Vagina (tissue), 2 donors: ENCODE measurements around the gene TMTC2.
"Not testable (repeated sequence)": the region's sequence is repeated elsewhere in the genome, so short reads cannot be mapped to it uniquely, and the experiment has no call there.

Experiments
- CTCF ChIP-seq, 3 experiments: fragments of 450-650 bp in 2 of 3; fragments of 200-600 bp in 1 of 3; sonication (generic) in 1 of 3; IDR thresholded peaks; one replicate each; pipeline ENCODE4 v1.5.1; 2017 to 2019; ENCODE audit warnings: antibody characterized with exemption in 3 of 3, mild to moderate bottlenecking in 2 of 3, moderate library complexity in 2 of 3
- POLR2A ChIP-seq, 2 donors: fragments of 450-650 bp; IDR thresholded peaks; one replicate each; pipeline ENCODE4 v1.6.1; 2017; ENCODE audit warnings: antibody characterized with exemption in 2 of 2, mild to moderate bottlenecking in 2 of 2, moderate library complexity in 2 of 2
- POLR2AphosphoS5 ChIP-seq, 2 donors: sonication (generic); formaldehyde crosslinking; IDR thresholded peaks; one replicate each; pipeline ENCODE4 v1.9.0; 2017; ENCODE audit warnings: antibody characterized with exemption in 2 of 2, mild to moderate bottlenecking in 2 of 2, low read depth in 1 of 2; ENCODE audit not compliant: insufficient read depth in 1 of 2

- TF ChIP-seq CTCF (IDR thresholded peaks at IDR 0.05); POLR2A (IDR thresholded peaks at IDR 0.05); POLR2AphosphoS5 (IDR thresholded peaks at IDR 0.05; ENCODE audit: insufficient read depth in 1 of 2, low read depth in 1 of 2): not testable (repeated sequence)
Observed at GRCh38 chr12:82765206-82765605, 78.5 kb downstream of the TMTC2 start.
